Neural cell (in vitro differentiated cells): ENCODE measurements around the gene GPC1. TPM values are rescaled to one million over a fixed set of nuclear protein-coding genes. Genes with fewer than 3 reads are reported as not detected.

Source experiments
- H2AFZ ChIP-seq: fragments of 200-600, 300-800 bp; sonication (generic), shearing (Covaris generic); 2 replicates; pipeline ENCODE4 v1.6.0; 2014; ENCODE audit warnings: low read depth, mild to moderate bottlenecking, antibody characterized with exemption, low read length, moderate library complexity
- H3F3A ChIP-seq: fragments of 200-600 bp; shearing (Covaris generic); 2 replicates; pipeline ENCODE4 v1.6.1; 2016; ENCODE audit warnings: mild to moderate bottlenecking, moderate library complexity, mixed read lengths, antibody characterized with exemption, low read length; ENCODE audit not compliant: insufficient read depth, poor library complexity, severe bottlenecking
- H3K27ac ChIP-seq: fragments of 200-600, 300-800 bp; sonication (generic), shearing (Covaris generic); 2 replicates; pipeline ENCODE4 v1.5.1; 2014; ENCODE audit warnings: mild to moderate bottlenecking, low read length, moderate library complexity
- H3K27me3 ChIP-seq: fragments of 300-800, 200-600 bp; sonication (generic), shearing (Covaris generic); 2 replicates; pipeline ENCODE4 v1.6.0; 2014; ENCODE audit warnings: mild to moderate bottlenecking, low read depth, low read length, moderate library complexity; ENCODE audit not compliant: insufficient read depth
- H3K36me3 ChIP-seq: fragments of 300-800, 200-600 bp; sonication (generic), shearing (Covaris generic); 2 replicates; pipeline ENCODE4 v1.5.1; 2014; ENCODE audit warnings: mild to moderate bottlenecking, antibody characterized with exemption, low read length, moderate library complexity; ENCODE audit not compliant: insufficient read depth
- H3K4me2 ChIP-seq: fragments of 300-800, 200-600 bp; sonication (generic), shearing (Covaris generic); 2 replicates; pipeline ENCODE4 v1.6.0; 2014; ENCODE audit warnings: mild to moderate bottlenecking, low read length
- H3K4me3 ChIP-seq: fragments of 300-800, 200-600 bp; sonication (generic), shearing (Covaris generic); 2 replicates; pipeline ENCODE4 v1.5.1; 2014; ENCODE audit warnings: mild to moderate bottlenecking, low read length, moderate library complexity
- H3K79me2 ChIP-seq: fragments of 200-600 bp; shearing (Covaris generic); replicated peaks from 2 replicates; pipeline ENCODE4 v1.6.0; 2014; ENCODE audit warnings: mild to moderate bottlenecking, low read length, moderate library complexity; ENCODE audit not compliant: insufficient read depth
- H3K9ac ChIP-seq: fragments of 300-800, 200-600 bp; sonication (generic), shearing (Covaris generic); 2 replicates; pipeline ENCODE4 v1.6.1; 2016; ENCODE audit warnings: mild to moderate bottlenecking, low read length, mixed read lengths
- H3K9me2 ChIP-seq: fragments of 200-600 bp; shearing (Covaris generic); 2 replicates; pipeline ENCODE4 v1.6.1; 2016; ENCODE audit warnings: mild to moderate bottlenecking, low read length, mixed read lengths; ENCODE audit not compliant: insufficient read depth
- H3K9me3 ChIP-seq: fragments of 200-600, 300-800 bp; sonication (generic), shearing (Covaris generic); 2 replicates; pipeline ENCODE4 v1.6.1; 2016; ENCODE audit warnings: mild to moderate bottlenecking, mixed run types, low read length, moderate library complexity, mixed read lengths
- H4K20me1 ChIP-seq: fragments of 200-600 bp; shearing (Covaris generic); 2 replicates; pipeline ENCODE4 v1.6.1; 2016; ENCODE audit warnings: mild to moderate bottlenecking, mixed run types; ENCODE audit not compliant: insufficient read depth
- CTCF ChIP-seq: fragments of 450-650 bp; IDR thresholded peaks from 2 replicates; pipeline ENCODE4 v1.5.1; 2014; ENCODE audit warnings: antibody characterized with exemption, mild to moderate bottlenecking, moderate library complexity; ENCODE audit not compliant: poor library complexity, severe bottlenecking
- EZH2 ChIP-seq: fragments of 200-600, 300-800 bp; shearing (Covaris generic), sonication (generic); IDR thresholded peaks from 2 replicates; pipeline ENCODE4 v1.6.1; 2014; ENCODE audit warnings: antibody characterized with exemption, low read length, borderline replicate concordance, mild to moderate bottlenecking; ENCODE audit not compliant: insufficient read depth, poor library complexity, severe bottlenecking
- POLR2AphosphoS5 ChIP-seq: IDR thresholded peaks from 2 replicates; pipeline ENCODE4 v1.6.1; 2012
- RAD21 ChIP-seq: fragments of 450-650 bp; conservative IDR thresholded peaks from 2 replicates; pipeline ENCODE4 v1.6.1; 2014; ENCODE audit warnings: antibody characterized with exemption, mild to moderate bottlenecking, moderate library complexity
- REST ChIP-seq: IDR thresholded peaks from 2 replicates; pipeline ENCODE4 v1.6.1; 2012; ENCODE audit warnings: borderline replicate concordance
- SMC3 ChIP-seq: fragments of 450-650 bp; conservative IDR thresholded peaks from 2 replicates; pipeline ENCODE4 v1.6.1; 2014; ENCODE audit warnings: antibody characterized with exemption, mild to moderate bottlenecking, moderate library complexity; ENCODE audit not compliant: poor library complexity
- TAF1 ChIP-seq: IDR thresholded peaks from 2 replicates; pipeline ENCODE4 v1.6.1; 2012; ENCODE audit warnings: low read depth
- polyA plus RNA-seq: library from polyadenylated mRNA; depleted of rRNA; stranded (reverse); fragments of >200 nt; gene quantifications from 2 replicates; pipeline ENCODE4 v1.2.3, GENCODE V29; 2014

The GPC1 gene
- polyA plus RNA-seq, 1 donor from 2014 or later = 74.0 TPM

DNA sequence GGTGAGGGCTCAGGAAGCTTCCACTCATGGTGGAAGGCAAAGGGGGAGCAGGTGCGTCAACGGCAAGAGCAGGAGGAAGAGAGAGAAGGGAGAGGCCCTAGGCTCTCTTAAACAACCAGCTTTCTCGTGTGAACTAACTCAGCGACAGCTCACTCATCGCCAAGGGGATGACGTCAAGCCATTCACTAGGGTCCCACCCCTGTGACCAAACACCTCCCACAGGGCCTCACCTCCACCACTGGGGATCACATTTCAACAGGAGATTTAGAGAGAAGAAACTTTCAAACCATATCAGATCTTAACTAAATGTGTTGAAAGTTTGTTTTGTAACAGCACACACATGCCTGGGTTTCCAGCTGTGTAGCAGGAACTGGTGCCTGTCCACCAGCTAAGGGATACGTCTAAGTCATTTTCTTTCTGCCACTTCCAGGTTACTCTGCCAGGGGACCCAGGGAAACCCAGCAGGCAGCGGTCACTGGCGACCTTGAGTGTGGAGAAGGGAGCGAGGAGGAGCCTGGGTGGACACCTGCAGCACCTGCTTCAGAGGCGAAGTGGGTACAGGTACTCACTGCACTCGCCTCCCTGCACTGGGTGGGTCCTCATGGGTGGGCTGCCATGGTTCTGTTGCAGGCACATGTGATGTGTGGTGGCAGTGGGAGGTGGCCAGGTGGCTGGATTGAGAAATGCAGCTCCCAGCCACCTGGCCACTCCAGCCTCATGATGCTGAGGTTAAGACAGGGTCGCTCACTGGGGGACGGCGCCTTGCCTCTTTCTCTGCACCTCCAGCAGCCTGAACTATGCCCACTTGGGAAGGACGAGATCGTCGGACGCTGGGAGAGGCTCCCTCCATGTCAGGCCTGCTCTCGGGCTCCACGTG is 8.4 kb upstream of the GPC1 start:
- Histone ChIP-seq H2AFZ (no peak overlapping the region), H3K4me2 (no peak overlapping the region), H3K9me3 (peaks cover under 1% of the 10 kb centered on the region), H4K20me1 (no peaks in the 10 kb centered on the region), H3K27ac (no peak overlapping the region), H3K9ac (no peak overlapping the region), H3K9me2 (no peaks in the 10 kb centered on the region), H3K4me3 (no peak overlapping the region), H3K36me3 (no peaks in the 10 kb centered on the region), H3F3A (no peaks in the 10 kb centered on the region), H3K27me3 (no peaks in the 10 kb centered on the region), H3K79me2 (no peaks in the 10 kb centered on the region)
- TF ChIP-seq POLR2AphosphoS5 (no peak), TAF1 (no peak), CTCF (no peak), SMC3 (no peak), EZH2 (no peak), RAD21 (no peak)

DNA sequence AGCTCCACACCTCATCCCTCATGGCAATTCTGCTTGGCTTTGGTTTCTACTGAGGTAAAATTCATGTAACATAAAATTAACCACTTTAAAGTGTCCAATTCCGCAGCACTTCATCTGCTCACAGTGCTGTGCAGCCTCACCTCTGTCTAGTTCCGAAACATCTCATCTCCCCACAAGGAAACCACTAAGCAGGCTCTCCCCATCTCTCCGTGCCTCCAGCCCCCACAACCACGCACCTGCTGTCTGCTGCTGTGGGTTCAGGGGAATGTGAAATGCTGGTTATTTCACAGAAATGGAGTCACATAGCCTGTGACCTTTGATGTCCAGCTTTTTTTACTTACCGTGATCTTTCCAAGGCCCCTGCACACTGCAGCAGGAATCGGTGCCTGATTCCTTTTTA is 7.7 kb upstream of the GPC1 start:
- H3K27me3 ChIP-seq = no peaks in the 10 kb centered on the region
- H3K9me2 ChIP-seq = no peaks in the 10 kb centered on the region
- no peak overlapping the region for H3K4me3 ChIP-seq
- no peaks in the 10 kb centered on the region for H3K9me3 ChIP-seq
- no peak overlapping the region for H3K4me2 ChIP-seq
- no peaks in the 10 kb centered on the region for H3F3A ChIP-seq
- H2AFZ ChIP-seq = no peak overlapping the region
- no peak for TF ChIP-seq REST
- no peak for TF ChIP-seq POLR2AphosphoS5
- no peak for TF ChIP-seq TAF1
- no peak for TF ChIP-seq CTCF
- H3K36me3 ChIP-seq = no peaks in the 10 kb centered on the region
- H4K20me1 ChIP-seq = no peaks in the 10 kb centered on the region
- H3K27ac ChIP-seq = no peak overlapping the region
- H3K9ac ChIP-seq = no peak overlapping the region
- no peaks in the 10 kb centered on the region for H3K79me2 ChIP-seq
